GM08714 (cell line): Measurements from ENCODE around the gene PNPLA1.

Experiments
- H3K4me3 ChIP-seq: fragments of 200-500 bp; sonication (Bioruptor generic); 2 replicates; pipeline ENCODE4 v1.5.1; 2014; ENCODE audit warnings: mild to moderate bottlenecking, low read length, inconsistent platforms
- ZNF274 ChIP-seq: IDR thresholded peaks from 2 replicates; pipeline ENCODE4 v1.6.1; 2012; ENCODE audit warnings: mild to moderate bottlenecking, low read depth, low read length

The PNPLA1 gene

DNA sequence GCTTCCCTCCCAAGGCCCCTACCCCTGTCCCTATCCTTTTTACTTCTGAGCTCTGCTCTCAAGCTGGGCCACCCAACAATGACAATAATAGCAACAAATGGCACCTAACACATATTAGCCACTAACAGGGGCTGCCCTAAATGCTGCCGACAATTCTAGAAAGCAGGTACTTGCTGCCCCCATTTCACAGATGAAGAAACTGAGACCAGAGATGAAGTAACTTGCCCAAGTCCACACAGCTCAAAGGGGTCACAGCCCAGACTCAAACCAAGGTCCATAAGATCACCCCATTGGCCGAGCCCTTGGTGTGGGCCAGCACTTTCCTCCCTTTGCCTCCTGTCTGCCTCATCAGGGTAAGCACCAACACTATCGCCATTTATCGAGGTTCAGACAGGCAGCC is 54.9 kb downstream of the PNPLA1 start:
- H3K4me3 ChIP-seq: no peak overlapping the region
- TF ChIP-seq ZNF274: no peak

DNA sequence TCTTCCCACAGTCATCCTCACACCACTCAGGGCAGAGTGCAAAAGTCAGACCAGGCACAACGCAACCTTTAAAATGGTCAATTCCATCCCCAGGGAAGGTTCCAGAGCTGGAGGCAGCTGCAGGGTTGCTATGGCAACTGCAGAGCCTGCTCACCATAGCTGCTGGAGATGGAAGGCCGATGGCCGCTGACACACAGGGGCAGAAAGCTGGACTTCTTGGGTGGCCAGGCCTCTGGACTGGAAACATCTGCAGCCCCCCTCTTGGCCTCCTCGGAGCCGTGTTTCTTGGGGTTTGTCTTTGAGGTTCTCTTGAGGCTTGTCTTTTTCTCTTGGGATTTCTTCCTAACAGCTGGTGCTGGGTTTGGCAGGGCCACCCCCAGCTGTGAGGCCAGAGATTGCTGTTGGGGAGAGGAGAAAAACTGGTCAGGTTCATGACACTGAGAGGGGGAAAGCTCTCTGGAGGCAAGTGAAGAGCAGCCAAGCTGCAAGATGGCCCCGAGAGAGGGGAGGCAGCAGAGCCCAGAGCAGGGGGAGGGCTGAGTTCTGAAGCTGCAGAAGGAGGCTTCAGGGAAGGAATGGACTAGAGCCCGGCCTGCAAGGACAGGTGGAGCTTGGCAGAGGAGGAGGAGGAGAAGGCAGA is 56.6 kb downstream of the PNPLA1 start:
- TF ChIP-seq ZNF274: no peak
- no peak overlapping the region for H3K4me3 ChIP-seq

DNA sequence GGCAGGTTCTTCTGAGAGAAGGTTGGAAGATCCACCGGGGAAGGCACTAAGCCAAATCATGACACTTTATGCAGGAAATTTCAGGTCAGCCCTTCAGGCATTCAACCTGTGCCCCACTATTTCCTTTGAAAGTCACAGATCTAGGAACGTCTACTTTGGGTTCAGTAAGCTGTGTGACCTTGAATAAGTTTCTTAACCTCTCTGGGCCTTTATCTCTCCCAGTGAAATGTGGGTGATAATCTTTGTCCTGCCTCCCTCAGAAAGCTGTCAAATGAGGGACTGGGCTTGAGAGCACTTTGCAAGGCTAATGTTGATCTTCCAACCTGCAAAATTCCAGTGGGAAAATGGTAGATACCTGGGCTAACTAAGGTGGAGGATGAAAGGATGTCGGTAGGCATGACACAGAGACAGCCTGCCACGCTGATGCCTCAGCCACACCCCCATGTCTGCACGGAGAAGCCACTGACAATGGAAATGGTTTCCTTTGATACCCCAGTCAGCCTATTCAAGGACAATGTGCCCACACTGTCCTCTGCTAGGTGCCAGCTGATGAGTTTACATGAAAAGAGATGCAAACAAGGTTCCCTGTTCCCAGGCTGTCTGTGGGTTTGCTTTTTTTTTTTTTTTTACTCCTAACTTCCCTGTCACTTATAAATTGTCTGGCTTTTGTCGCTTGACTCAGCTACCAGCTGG is 57.5 kb downstream of the PNPLA1 start:
- TF ChIP-seq ZNF274: no peak
- H3K4me3 ChIP-seq: no peak overlapping the region

DNA sequence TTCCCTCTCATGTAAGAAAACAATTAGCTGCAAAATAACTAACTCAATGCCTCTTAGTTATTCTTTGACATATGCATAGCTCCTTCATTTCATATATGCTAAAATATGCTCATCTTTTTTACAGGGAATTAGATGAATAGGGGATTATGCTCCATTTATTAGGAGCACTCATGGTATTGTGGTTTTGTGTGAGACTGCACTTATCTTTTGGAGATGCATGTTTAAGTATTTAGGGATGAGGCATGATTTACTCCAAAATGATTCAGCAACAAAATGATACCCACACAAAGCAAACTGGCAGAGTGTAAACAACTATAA is 58.0 kb downstream of the PNPLA1 start:
- H3K4me3 ChIP-seq: no peak overlapping the region
- no peak for TF ChIP-seq ZNF274

DNA sequence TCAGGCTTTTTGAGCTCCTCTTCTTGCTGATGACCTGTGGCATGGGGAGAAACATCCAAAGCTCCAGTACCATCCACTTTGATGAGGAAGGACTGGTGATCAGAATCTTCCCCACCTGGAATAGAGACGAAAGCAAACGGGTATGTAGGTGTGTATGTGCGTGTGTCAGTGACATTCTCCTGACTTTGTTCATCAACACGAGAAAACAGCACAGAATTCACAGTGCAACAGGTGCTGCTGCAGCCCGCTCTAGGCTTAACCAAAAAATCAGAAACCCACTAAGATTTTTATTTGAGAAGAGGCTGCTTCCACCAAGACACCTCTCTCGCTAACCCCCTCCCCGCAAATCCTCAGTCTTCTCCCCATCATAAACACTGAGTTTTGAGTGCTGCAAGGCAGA is 58.7 kb downstream of the PNPLA1 start:
- H3K4me3 ChIP-seq: no peak overlapping the region
- no peak for TF ChIP-seq ZNF274

DNA sequence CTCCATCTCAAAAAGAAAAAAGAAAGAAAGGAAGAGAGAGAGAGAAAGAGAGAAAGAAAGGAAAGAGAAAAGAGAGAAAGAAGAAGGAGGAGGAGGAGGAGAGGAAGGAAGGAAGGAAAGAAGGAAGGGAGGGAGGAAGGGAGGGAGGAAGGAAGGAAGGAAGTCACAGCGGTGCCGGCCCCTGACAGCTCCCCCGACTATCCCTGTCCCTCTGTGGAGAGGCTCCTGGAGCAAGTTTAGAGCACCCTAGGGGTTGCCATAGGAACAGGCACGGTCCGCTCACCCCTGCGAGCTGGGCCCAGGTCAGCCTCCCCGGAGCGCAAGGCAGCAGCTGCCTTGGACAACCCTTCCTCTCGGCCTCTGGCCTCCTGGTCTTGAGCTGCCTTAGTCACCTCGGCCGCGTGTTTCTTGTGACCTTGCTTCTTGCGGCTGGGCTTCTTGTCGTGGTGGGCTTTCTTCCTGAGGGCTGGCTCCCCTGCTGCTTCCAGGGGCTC is 60.0 kb downstream of the PNPLA1 start:
- H3K4me3 ChIP-seq: no peak overlapping the region
- TF ChIP-seq ZNF274: no peak

DNA sequence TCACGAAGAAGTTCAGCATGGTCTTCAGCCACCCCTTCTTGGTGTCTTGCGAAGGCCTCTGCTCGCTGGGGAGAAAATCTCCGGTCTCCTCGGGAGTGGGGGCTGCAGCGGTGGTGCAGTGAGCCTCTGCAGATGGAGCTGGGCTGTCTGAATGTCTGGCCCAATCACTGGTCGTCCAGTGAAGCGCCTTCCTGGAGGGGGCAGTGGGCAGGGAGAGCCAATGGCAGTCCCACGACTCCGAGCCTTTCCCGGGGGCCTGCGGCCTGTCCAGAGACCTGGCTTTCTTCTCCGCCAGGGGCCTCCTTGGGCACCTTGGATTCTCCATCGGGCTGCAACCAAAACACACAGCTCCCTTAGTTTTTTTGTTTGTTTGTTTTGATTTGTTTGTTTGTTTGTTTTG is 60.5 kb downstream of the PNPLA1 start:
- no peak overlapping the region for H3K4me3 ChIP-seq
- TF ChIP-seq ZNF274: no peak

DNA sequence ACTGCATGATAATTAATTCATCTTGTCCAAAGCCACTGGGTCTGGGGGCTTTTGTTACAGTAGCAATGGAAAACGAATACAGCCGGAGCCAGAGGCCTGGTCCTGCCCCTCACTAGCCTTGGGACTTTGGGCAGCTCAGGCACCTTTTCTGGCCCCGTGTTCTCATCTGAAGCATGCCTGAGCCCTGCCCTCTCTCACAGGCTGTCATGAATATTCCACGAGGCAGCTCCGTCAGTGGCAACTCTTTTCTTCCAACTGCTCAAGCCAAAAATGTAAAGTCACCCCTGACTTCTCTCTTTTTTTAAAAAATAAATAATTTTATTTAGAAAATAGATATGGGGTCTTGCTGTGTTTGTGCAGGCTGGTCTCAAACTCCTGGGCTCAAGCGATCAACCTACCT is 61.5 kb downstream of the PNPLA1 start:
- TF ChIP-seq ZNF274: no peak
- no peak overlapping the region for H3K4me3 ChIP-seq

DNA sequence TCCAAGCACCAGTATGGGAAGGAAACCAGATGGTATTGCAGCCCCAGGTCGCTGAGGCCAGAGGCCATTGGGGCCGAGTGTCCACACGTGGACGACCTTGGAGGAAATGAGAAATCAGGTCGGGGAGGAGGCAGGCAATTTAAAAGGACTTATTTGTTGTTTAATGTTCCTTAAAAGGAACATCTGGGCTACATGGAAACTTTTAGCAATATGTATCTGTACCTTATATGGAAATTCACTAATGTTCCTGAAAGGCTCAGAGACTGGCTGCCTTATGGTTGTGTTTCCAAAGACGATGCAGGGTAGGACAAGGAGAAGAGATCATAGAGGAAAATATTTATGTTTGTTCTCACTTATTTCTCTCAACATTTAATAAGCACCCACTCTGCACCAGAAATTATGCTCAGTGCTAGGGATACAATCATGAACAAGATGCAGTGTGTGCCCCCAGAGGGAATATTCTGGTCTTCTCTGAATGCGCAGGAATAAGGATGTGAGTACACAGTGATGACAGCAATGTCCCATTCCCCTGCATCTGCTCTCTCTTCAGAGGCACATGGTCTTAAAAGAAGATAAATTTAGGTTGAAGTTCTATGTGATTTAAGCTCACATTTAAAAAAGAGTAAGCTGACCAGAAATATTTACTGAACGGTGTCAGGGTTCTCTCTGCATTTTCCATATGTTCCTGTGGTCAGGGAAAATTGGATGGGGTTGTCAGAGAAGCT is 63.5 kb downstream of the PNPLA1 start:
- H3K4me3 ChIP-seq: no peak overlapping the region
- no peak for TF ChIP-seq ZNF274

DNA sequence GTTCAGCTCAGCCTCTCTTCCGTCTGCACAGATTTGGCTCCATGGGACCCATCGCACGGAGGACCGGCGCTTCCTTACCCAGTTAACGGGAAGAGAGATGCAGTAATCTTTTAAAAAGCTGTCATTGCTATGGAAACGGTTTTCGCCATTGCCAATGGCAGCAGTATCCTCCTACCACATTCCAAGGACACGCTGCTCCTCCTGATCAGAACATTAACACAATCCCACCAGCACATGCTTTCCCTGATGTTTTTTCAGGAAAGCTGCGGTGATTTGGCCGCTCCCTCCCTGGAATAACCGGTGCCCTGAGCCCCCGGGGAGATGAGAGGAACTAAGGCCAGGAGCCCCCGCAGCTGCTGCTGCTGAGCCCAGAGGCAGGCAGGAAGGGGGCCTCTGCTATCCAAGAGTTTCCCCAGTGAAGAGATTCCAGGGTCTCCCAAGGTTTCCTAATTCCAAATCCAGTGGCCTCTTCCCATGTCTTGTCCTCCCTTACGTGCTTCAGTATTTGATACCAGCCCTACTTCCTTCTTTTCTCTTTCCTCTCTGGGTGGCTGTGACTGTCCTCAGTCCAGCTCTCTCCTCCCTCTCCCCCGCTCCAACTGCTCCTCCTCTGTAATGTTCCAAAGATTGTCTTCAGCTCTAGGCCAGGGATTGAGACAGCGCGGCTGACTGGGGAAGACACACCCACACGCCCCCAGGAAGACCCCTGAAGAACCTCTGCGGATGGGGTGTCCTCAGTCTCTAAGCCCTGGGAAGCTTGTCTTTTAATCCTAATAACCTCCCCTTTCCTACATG is 64.3 kb downstream of the PNPLA1 start:
- no peak for TF ChIP-seq ZNF274
- no peak overlapping the region for H3K4me3 ChIP-seq

DNA sequence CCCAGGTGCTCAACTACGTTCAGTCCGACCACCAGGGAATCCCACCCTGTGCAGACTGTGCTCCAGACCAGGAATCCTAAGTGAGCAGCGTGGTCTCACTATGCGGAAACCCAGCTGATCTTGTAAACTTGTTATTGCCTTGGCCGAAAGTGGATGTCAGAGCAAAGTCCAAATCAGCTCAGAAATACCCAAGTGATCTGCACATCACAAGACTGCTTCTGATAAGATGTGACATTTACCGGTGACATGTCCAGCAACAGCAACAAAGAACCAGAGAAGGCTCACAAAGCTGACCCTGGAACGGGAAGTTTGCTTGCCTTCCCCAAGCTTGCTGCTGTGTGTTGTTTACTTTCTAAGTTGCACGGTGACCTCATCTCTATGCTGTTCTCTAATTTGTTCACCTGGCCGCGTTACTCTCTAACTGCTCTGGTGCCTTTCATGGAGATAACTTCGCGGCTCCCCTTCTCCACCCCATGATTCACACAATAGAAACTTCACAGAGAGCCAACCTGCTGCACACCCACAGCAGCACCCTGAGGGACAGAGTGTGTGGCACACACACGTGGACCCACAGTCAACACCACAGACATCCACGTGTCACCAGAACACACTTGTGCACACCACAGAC is 65.1 kb downstream of the PNPLA1 start:
- H3K4me3 ChIP-seq: no peak overlapping the region
- TF ChIP-seq ZNF274: no peak

DNA sequence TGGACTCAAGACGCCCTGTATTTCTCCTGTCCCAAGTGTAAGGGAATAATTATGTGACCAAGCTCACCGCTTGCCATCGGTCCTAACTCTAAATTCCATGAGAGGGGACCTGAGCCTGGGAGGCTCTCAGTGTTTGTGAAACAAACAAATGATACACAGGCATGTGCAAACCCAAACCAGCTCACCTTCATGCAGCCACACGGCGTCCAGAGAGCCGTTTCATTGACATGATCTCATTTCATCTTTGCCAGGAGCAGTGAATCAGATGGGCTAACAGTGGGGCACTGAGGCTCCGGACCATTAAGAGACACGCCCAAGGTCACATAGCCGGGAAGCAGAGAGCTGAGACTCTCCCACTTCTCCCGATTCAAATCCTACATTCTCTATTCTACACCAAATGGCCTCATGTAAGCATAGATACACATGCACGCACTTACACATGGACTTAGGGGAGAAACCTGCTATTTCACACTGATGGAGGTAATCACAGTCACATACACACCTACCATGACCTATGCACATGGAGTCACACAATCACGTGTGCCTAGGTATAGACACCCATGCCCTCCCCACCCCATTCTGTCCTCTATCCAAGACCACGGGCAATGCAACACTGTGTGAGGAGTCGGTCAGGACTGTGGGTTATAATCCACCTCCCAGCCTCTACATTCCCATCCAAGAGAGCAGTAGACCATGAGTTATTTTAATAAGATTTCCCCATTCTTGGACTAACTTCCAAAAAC is 65.8 kb downstream of the PNPLA1 start:
- TF ChIP-seq ZNF274: no peak
- no peak overlapping the region for H3K4me3 ChIP-seq

DNA sequence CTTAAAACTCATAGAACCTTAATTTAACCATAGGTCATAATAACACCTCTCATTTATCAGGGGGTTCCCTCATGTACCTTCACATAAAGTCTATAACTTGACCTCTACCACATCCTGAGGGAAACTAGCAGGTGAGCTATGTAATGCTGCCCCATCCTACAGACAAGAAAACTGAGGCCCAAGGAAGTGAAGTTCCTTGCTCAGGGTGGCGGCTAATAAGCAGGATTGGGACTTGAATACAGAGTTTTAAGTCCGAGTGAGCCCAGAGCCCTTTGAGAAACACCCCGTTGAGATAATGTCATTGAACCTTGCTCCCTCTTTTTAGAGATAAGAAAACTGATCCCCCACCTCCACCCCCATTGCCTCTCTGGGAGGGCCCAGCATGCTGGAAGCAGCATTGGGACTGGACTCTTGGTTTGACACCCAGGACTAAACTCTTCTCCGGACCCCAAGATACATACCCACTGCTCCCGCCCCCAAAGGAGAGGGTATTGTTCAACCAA is 66.4 kb downstream of the PNPLA1 start:
- H3K4me3 ChIP-seq: no peak overlapping the region
- TF ChIP-seq ZNF274: no peak
